ENCODE results near the gene TMEM184B. TPM values are rescaled to one million over a fixed set of nuclear protein-coding genes. Genes with fewer than 3 reads are reported as not detected.

TMEM184B gene
- total and polyA plus RNA-seq, 8 donors = 11.6 to 30.5 (median 18.6) TPM

- FAIRE-seq = no peak
- DNase-seq = no peak
- Histone ChIP-seq H3K4me1 (peaks cover 5 to 50% (median 16%) of the 10 kb centered on the region in 3 donors), H3K4me3 (no peak overlapping the region), H3K9me3 (no peaks in the 10 kb centered on the region), H3K27me3 (no peaks in the 10 kb centered on the region), H3K36me3 (no peaks in the 10 kb centered on the region), H3K27ac (peak overlapping the region in 2 of 4 donors; percentile 41 to 42)
- intact Hi-C loops (cut with DNase I) = no loop called here
- ATAC-seq = peak in 1 of 4 donors; percentile 2
- WGBS, 2 donors = 66 to 68% methylated on average over 15 of the region's 15 CpGs
- TF ChIP-seq, protein P1, sequence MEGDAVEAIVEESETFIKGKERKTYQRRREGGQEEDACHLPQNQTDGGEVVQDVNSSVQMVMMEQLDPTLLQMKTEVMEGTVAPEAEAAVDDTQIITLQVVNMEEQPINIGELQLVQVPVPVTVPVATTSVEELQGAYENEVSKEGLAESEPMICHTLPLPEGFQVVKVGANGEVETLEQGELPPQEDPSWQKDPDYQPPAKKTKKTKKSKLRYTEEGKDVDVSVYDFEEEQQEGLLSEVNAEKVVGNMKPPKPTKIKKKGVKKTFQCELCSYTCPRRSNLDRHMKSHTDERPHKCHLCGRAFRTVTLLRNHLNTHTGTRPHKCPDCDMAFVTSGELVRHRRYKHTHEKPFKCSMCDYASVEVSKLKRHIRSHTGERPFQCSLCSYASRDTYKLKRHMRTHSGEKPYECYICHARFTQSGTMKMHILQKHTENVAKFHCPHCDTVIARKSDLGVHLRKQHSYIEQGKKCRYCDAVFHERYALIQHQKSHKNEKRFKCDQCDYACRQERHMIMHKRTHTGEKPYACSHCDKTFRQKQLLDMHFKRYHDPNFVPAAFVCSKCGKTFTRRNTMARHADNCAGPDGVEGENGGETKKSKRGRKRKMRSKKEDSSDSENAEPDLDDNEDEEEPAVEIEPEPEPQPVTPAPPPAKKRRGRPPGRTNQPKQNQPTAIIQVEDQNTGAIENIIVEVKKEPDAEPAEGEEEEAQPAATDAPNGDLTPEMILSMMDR (IDR thresholded peaks at IDR 0.05) = no peak
These were observed 11.8 kb downstream of the TMEM184B start for GRCh38 chr22:38260761-38261681.

DNA sequence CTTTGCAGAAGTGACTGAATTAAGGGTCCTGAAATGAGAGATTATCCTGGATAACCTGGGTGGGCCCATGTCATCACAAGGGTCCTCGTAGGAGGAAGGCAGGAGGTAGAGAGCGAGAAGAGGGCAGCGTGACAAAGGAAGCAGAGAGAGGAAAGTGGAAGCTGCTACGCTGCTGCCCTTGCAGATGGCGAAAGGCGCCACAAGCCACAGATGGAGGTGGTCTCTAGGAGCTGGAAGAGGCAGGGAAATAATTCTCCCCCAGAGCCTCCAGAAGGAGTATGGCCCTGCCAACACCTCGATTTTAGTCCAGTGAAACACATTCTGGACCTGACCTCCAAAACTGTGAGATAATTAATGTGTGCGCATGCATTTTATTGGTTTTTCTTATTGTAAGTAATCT is 13.4 kb downstream of the TMEM184B start:
- DNase-seq = no peak
- no peak overlapping the region for H3K4me3 ChIP-seq
- 81 to 85% methylated on average over 8 of the region's 8 CpGs for WGBS, 2 donors
- H3K9me3 ChIP-seq = no peaks in the 10 kb centered on the region
- H3K36me3 ChIP-seq = no peaks in the 10 kb centered on the region
- no peak for ATAC-seq
- peaks cover 5 to 47% (median 16%) of the 10 kb centered on the region in 3 donors for H3K4me1 ChIP-seq
- TF ChIP-seq, protein P1 (IDR thresholded peaks at IDR 0.05) = no peak
- intact Hi-C loops (cut with DNase I) = loop anchor here in 1 of 3 donors (5.0 kb wide), 1 partner anchor 93 kb away; no protein-coding TSS in a partner anchor
- FAIRE-seq = no peak
- no peaks in the 10 kb centered on the region for H3K27me3 ChIP-seq
- peak overlapping the region in 2 of 4 donors; percentile 17 to 29 for H3K27ac ChIP-seq

DNA sequence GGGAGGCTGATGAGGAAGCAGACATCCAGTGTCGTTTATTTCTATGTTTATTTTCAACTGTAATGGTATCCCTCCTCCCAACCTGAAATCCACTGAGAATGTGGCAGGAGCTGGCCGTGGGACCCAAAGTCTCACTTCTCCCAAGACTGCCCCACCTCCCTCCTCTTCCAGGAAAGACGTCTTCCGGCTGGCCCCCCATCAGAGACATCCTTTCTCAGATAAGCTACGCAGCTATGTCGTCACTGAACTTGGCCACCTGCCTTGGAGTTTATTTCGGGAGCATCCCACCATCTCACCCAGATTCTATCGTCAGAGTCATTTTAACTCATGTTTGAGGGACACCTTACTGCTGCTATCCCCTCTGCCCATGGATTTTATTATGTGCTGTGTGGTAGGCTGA is 13.9 kb downstream of the TMEM184B start:
- no peak for FAIRE-seq
- WGBS, 2 donors = 77 to 78% methylated on average over 8 of the region's 8 CpGs
- H3K9me3 ChIP-seq = no peaks in the 10 kb centered on the region
- H3K4me1 ChIP-seq = peaks cover 5 to 47% (median 16%) of the 10 kb centered on the region in 3 donors
- H3K27ac ChIP-seq = peak overlapping the region in 3 of 4 donors; percentile 46 to 76 (median 69)
- intact Hi-C loops (cut with DNase I) = loop anchor here in 1 of 3 donors (5.0 kb wide), 1 partner anchor 93 kb away; no protein-coding TSS in a partner anchor
- TF ChIP-seq, protein P1 (IDR thresholded peaks at IDR 0.05) = no peak
- no peaks in the 10 kb centered on the region for H3K27me3 ChIP-seq
- H3K36me3 ChIP-seq = no peaks in the 10 kb centered on the region
- no peak for DNase-seq
- ATAC-seq = no peak
- H3K4me3 ChIP-seq = no peak overlapping the region

GRCh38 chr22:38257650-38258250 is 15.1 kb downstream of the TMEM184B start:
- Histone ChIP-seq H3K9me3 (no peaks in the 10 kb centered on the region), H3K36me3 (no peaks in the 10 kb centered on the region), H3K27ac (peak overlapping the region in 3 of 4 donors; percentile 46 to 76 (median 69)), H3K4me3 (peak overlapping the region in 1 of 4 donors; percentile 2), H3K27me3 (no peaks in the 10 kb centered on the region), H3K4me1 (peaks cover 5 to 45% (median 16%) of the 10 kb centered on the region in 3 donors)
- intact Hi-C loops (cut with DNase I) = loop anchor here in 1 of 3 donors (5.0 kb wide), 1 partner anchor 95 kb away; no protein-coding TSS in a partner anchor
- 17 to 35% methylated on average over 4 of the region's 4 CpGs for WGBS, 2 donors
- DNase-seq (peak; percentile 56 to 88 (median 80)), FAIRE-seq (no peak), ATAC-seq (peak; percentile 79 to 88 (median 85))
- TF ChIP-seq, protein P1 (IDR thresholded peaks at IDR 0.05) = no peak

Measured in pancreas (tissue), 10 donors.